Retinal pigment epithelial cell (primary cell): ENCODE data around the gene ATF6.

ENCODE experiments used
- DNase-seq: peaks from one replicate; pipeline ENCODE4 v3.0.0-alpha.2; 2010; ENCODE audit warnings: low read depth
- H3K4me3 ChIP-seq: 2 replicates; pipeline ENCODE4 v1.5.1; 2011; ENCODE audit warnings: mild to moderate bottlenecking, low read length, control low read depth, moderate library complexity
- TF ChIP-seq, protein P1 (sequence below): conservative IDR thresholded peaks from 2 replicates; pipeline ENCODE4 v1.5.1; 2011; ENCODE audit warnings: low read depth, low read length, control low read depth, inconsistent platforms

Gene ATF6

DNA sequence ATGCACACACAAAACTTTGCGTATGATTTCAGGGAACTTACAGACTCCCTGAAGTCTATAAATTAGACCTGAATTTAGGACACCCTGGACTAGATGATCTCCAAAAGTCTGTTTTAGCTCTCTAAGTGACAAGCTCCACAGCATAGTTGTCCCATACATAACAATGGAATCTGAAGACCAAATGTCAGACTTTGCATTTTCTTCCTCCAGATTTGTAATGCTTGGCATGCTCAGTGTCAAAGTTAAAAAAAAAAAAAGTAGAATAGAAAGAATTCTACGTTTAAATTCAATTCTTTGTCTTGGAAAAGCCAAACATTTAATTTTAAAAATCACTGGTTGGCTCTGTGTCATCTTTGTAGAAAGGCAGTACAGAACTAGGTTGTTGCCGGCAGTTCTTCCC lies 190.8 kb downstream of the ATF6 start:
- H3K4me3 ChIP-seq: no peak overlapping the region
- TF ChIP-seq, protein P1, sequence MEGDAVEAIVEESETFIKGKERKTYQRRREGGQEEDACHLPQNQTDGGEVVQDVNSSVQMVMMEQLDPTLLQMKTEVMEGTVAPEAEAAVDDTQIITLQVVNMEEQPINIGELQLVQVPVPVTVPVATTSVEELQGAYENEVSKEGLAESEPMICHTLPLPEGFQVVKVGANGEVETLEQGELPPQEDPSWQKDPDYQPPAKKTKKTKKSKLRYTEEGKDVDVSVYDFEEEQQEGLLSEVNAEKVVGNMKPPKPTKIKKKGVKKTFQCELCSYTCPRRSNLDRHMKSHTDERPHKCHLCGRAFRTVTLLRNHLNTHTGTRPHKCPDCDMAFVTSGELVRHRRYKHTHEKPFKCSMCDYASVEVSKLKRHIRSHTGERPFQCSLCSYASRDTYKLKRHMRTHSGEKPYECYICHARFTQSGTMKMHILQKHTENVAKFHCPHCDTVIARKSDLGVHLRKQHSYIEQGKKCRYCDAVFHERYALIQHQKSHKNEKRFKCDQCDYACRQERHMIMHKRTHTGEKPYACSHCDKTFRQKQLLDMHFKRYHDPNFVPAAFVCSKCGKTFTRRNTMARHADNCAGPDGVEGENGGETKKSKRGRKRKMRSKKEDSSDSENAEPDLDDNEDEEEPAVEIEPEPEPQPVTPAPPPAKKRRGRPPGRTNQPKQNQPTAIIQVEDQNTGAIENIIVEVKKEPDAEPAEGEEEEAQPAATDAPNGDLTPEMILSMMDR: no peak
- no peak for DNase-seq

DNA sequence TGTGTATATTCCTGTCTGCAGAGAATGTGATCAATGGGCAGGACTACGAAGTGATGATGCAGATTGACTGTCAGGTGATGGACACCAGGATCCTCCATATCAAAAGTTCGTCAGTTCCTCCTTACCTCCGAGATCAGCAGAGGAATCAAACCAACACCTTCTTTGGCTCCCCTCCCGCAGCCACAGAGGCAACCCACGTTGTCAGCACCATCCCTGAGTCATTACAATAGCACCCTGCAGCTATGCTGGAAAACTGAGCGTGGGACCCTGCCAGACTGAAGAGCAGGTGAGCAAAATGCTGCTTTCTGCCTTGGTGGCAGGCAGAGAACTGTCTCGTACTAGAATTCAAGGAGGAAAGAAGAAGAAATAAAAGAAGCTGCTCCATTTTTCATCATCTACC lies 192.3 kb downstream of the ATF6 start:
- no peak for DNase-seq
- TF ChIP-seq, protein P1: no peak
- H3K4me3 ChIP-seq: no peak overlapping the region

DNA sequence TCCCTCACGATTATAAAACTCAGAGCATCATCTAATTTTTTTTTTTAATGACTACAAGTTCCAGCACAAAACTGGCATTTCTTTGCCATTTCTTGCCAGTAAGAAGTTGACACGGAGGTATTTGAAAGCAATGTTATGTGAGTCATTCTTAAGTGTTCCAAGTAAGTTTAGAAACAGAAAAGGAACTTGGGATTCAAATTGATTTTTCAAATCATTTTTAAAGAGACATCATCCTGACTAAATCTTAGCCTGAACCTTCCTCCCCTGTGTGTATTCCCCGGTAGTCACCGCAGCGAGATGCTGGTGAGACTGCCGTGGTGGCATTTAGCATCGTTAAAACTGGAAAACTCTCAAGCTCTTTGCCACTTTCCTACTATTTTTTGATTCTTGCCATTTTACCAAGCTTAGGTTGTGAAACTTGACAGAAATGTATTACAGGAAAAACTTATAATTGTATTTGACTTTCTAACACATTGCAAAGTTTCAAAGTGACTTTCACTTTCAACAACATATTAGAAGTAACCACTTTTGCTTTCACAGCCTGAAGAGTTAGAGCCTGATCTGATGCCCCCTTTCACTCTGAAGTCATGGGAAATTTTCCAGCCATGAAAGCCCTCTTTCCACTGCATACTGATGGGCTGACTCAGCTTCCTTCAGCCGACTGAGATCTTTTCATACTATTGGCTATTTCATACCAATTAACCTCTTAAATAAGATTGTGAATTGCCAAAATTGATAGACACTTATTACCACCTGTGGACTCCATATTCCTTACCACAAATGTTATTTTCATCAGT lies 196.2 kb downstream of the ATF6 start:
- TF ChIP-seq, protein P1: no peak
- H3K4me3 ChIP-seq: peak overlapping the region; percentile 33
- peak; percentile 76 for DNase-seq

DNA sequence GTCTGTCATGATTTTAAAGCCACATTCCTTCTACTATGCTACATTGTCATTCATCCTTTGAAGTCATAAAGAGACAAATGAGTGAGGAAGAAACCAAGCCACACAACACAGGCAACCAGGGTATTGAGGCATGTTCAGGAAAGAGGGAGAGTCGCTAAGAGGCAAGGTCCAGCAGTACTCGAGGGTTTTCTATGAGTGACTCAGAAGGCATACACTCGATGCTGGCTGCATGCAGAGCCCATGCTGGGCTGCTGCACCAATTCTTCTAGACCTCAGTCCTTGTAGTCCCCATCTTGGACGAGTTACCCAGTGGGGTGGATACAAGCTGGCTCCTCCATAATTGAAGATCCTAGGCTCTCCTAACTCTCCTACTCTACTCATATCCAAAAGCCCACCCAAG lies 199.9 kb downstream of the ATF6 start:
- DNase-seq: no peak
- no peak overlapping the region for H3K4me3 ChIP-seq
- TF ChIP-seq, protein P1: no peak

DNA sequence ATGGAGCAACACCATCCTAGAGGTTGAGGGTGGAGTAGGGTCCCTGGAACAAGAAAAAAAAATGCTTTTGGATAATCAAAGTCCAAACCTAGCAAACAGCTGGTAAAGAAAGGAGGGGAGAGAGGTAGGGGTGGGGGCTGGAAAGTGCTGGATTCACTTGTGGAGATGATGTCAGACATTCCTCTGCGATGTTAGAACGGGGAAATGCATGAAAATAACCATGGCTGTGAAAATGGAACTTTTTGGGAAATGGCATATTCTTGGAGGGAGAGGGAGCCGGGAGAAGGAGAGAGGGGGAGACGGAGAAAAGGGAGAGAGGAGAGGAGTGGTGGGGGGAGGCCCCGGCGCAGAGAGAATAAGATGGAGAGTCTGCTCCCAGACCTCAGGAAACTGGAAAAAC lies 203.9 kb downstream of the ATF6 start:
- no peak for DNase-seq
- TF ChIP-seq, protein P1: no peak
- no peak overlapping the region for H3K4me3 ChIP-seq

DNA sequence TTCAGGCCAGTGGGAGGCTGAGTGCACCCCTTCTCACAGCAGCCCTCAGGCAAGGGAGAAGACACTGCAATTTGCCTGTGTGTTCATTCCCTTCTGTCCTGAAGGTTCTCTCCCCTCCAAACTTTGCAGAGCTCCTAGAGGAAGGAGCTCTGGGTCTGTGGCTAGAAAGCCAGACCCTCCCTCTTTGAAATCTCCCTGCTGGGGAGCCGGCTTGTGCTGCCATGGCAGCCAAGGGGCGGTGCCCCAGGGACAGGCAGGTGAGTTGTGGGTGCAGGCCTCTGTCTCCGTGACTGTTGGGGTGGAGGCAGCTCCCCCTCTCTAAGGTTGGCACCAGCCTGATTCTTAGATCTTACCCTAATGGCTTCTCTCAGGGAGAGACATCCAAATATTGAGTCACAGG lies 204.5 kb downstream of the ATF6 start:
- TF ChIP-seq, protein P1: no peak
- DNase-seq: no peak
- H3K4me3 ChIP-seq: no peak overlapping the region

DNA sequence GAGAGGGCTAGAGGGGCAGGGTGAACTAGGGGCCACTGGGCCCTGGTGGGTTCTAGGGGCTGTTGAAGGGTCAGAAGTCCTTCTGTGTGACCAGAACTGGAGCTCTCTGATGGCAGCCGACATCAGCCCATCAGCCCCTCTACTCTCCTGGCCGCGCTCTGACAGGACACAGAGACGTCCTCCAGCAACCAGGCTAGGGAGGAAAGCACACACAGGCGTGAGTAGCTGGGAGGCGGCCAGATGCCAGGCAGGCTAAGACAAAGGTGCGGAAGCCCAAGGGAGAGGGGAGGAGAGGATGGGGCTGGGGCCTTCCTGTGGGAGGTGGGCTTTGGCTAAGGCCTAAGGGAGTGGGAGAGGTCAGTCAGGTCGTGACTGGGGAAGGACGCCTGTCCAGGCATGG lies 206.7 kb downstream of the ATF6 start:
- TF ChIP-seq, protein P1: no peak
- H3K4me3 ChIP-seq: no peak overlapping the region
- DNase-seq: no peak
